ENCODE results near the gene CERS4. TPM values are rescaled to one million over a fixed set of nuclear protein-coding genes. Genes with fewer than 3 reads are reported as not detected.
"Not testable (repeated sequence)": the region's sequence is repeated elsewhere in the genome, so short reads cannot be mapped to it uniquely, and the experiment has no call there.

The CERS4 gene
- total and polyA plus RNA-seq, 2 experiments from 2014 or later = 82.6 to 86.0 TPM

DNA sequence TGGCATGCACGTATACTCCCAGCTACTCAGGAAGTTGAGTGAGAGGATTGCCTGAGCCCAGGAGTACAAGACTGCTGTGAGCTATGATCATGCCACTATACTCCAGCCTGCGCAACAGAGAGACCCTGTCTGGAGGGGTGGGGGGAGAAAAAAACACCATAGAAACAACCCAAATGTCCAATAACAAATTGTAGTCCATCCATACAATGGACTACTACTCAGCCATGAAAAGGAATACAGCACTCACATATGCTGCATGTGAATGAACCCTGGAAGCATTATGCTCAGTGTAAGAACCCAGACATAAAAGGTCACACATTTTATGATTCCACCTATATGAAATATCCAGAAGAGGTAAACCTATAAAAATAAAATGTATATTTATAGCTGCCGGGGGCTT is 56.7 kb downstream of the CERS4 start:
- no peaks in the 10 kb centered on the region for H4K20me1 ChIP-seq (ENCODE audit: insufficient read depth, poor library complexity, severe bottlenecking)
- 89% methylated on average over 3 of the region's 3 CpGs for WGBS (ENCODE audit: low lambda C conversion rate, missing lambda C conversion rate)
- no peak overlapping the region for H3K4me2 ChIP-seq
- H3K9me2 ChIP-seq (replicated peaks; ENCODE audit: insufficient read depth) = no peaks in the 10 kb centered on the region
- H3K27me3 ChIP-seq = no peaks in the 10 kb centered on the region
- TF ChIP-seq, protein P1, sequence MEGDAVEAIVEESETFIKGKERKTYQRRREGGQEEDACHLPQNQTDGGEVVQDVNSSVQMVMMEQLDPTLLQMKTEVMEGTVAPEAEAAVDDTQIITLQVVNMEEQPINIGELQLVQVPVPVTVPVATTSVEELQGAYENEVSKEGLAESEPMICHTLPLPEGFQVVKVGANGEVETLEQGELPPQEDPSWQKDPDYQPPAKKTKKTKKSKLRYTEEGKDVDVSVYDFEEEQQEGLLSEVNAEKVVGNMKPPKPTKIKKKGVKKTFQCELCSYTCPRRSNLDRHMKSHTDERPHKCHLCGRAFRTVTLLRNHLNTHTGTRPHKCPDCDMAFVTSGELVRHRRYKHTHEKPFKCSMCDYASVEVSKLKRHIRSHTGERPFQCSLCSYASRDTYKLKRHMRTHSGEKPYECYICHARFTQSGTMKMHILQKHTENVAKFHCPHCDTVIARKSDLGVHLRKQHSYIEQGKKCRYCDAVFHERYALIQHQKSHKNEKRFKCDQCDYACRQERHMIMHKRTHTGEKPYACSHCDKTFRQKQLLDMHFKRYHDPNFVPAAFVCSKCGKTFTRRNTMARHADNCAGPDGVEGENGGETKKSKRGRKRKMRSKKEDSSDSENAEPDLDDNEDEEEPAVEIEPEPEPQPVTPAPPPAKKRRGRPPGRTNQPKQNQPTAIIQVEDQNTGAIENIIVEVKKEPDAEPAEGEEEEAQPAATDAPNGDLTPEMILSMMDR (IDR thresholded peaks at IDR 0.05; ENCODE audit: poor library complexity) = no peak
- no peak for TF ChIP-seq EZH2phosphoT487 (IDR thresholded peaks at IDR 0.05; ENCODE audit: low read depth, severe bottlenecking, unreplicated experiment)
- H3K9me3 ChIP-seq (ENCODE audit: low read depth) = no peaks in the 10 kb centered on the region
- no peak overlapping the region for H3K4me3 ChIP-seq
- no peak overlapping the region for H2AFZ ChIP-seq
- no peak overlapping the region for H3K27ac ChIP-seq
- H3K4me1 ChIP-seq (ENCODE audit: insufficient read depth) = no peaks in the 10 kb centered on the region
- no peaks in the 10 kb centered on the region for H3K79me2 ChIP-seq
- DNase-seq (ENCODE audit: low spot score) = no peak
- no peaks in the 10 kb centered on the region for H3K36me3 ChIP-seq (replicated peaks; ENCODE audit: insufficient read depth, low read depth)

DNA sequence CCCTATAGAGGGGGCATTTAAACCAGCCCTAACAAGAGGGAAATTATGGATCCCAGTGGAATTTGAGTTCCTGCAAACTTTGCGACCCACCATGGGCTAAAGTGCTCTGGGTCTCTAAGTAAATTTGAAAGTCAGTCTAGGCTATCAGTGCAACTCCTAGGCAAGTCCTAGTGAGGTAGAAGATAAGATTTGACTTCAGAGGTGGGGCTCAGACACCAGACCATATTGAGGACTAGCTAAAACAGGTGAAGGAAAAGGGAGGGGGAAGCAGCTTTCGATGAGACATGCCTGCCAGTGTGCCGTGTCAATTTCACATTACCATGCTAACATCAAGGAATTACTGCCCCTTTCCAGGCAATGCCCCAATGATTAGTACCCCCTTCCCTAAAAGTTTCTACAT is 60.6 kb downstream of the CERS4 start:
- DNase-seq (ENCODE audit: low spot score) = no peak
- Histone ChIP-seq H3K27me3 (no peaks in the 10 kb centered on the region), H3K4me1 (ENCODE audit: insufficient read depth) (no peaks in the 10 kb centered on the region), H3K4me3 (no peak overlapping the region), H2AFZ (no peak overlapping the region), H3K9me3 (ENCODE audit: low read depth) (no peaks in the 10 kb centered on the region), H3K9me2 (replicated peaks; ENCODE audit: insufficient read depth) (no peaks in the 10 kb centered on the region), H4K20me1 (ENCODE audit: insufficient read depth, poor library complexity, severe bottlenecking) (no peaks in the 10 kb centered on the region), H3K36me3 (replicated peaks; ENCODE audit: insufficient read depth, low read depth) (no peaks in the 10 kb centered on the region), H3K4me2 (no peak overlapping the region), H3K27ac (no peak overlapping the region), H3K79me2 (no peaks in the 10 kb centered on the region)
- WGBS (ENCODE audit: low lambda C conversion rate, missing lambda C conversion rate) = 75% methylated on average over 3 of the region's 3 CpGs
- TF ChIP-seq EZH2 (IDR thresholded peaks at IDR 0.05; ENCODE audit: borderline replicate concordance) (no peak), EZH2phosphoT487 (IDR thresholded peaks at IDR 0.05; ENCODE audit: low read depth, severe bottlenecking, unreplicated experiment) (no peak)
- TF ChIP-seq, protein P1 (IDR thresholded peaks at IDR 0.05; ENCODE audit: poor library complexity) = no peak

DNA sequence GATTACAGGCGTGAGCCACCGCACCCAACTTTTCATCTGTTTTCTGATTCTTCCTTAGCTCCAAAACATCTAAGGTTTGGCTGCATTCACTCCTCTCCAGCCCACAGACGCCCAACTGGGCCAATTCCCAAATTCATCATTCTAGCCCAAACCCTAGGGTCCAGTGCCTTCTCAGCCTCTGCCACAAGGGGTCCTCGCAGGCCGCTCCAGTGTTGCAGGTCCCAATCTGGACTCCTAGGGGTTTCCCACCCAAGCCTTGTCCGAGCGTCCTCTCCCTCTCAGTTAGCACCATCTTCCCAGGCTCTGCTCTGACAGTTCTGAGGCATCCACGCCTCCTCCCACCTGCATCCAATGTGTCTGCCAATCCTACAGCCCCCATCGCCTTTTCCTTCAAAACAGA is 67.3 kb downstream of the CERS4 start:
- H3K4me3 ChIP-seq; DNase-seq (ENCODE audit: low spot score): not testable (repeated sequence)

DNA sequence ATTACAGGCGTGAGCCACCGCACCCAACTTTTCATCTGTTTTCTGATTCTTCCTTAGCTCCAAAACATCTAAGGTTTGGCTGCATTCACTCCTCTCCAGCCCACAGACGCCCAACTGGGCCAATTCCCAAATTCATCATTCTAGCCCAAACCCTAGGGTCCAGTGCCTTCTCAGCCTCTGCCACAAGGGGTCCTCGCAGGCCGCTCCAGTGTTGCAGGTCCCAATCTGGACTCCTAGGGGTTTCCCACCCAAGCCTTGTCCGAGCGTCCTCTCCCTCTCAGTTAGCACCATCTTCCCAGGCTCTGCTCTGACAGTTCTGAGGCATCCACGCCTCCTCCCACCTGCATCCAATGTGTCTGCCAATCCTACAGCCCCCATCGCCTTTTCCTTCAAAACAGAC is 82.2 kb downstream of the CERS4 start:
- not testable (repeated sequence) for H3K4me2 ChIP-seq; H3K4me3 ChIP-seq; H3K4me1 ChIP-seq (ENCODE audit: insufficient read depth); H2AFZ ChIP-seq; H4K20me1 ChIP-seq (ENCODE audit: insufficient read depth, poor library complexity, severe bottlenecking); H3K9me3 ChIP-seq (ENCODE audit: low read depth); H3K36me3 ChIP-seq (replicated peaks; ENCODE audit: insufficient read depth, low read depth); DNase-seq (ENCODE audit: low spot score); H3K27ac ChIP-seq; H3K9me2 ChIP-seq (replicated peaks; ENCODE audit: insufficient read depth); H3K27me3 ChIP-seq; H3K79me2 ChIP-seq
- no CpG with 5 or more reads among the region's 9 CpGs for WGBS (ENCODE audit: low lambda C conversion rate, missing lambda C conversion rate)

More for the DNA sequence above, 67.3 kb downstream of the CERS4 start:
- H3K9me2 ChIP-seq (replicated peaks; ENCODE audit: insufficient read depth); H4K20me1 ChIP-seq (ENCODE audit: insufficient read depth, poor library complexity, severe bottlenecking); H3K36me3 ChIP-seq (replicated peaks; ENCODE audit: insufficient read depth, low read depth); H2AFZ ChIP-seq; H3K27ac ChIP-seq; H3K9me3 ChIP-seq (ENCODE audit: low read depth); H3K27me3 ChIP-seq; H3K79me2 ChIP-seq; H3K4me2 ChIP-seq; H3K4me1 ChIP-seq (ENCODE audit: insufficient read depth): not testable (repeated sequence)
- WGBS (ENCODE audit: low lambda C conversion rate, missing lambda C conversion rate) = no CpG with 5 or more reads among the region's 9 CpGs

- WGBS (ENCODE audit: low lambda C conversion rate, missing lambda C conversion rate) = 89% methylated on average over 11 of the region's 11 CpGs
- no peak for DNase-seq (ENCODE audit: low spot score)
- TF ChIP-seq EZH2 (IDR thresholded peaks at IDR 0.05; ENCODE audit: borderline replicate concordance) (no peak), EZH2phosphoT487 (IDR thresholded peaks at IDR 0.05; ENCODE audit: low read depth, severe bottlenecking, unreplicated experiment) (no peak)
- TF ChIP-seq, protein P1 (IDR thresholded peaks at IDR 0.05; ENCODE audit: poor library complexity) = no peak
Measured at GRCh38 chr19:8302357-8302691, 93.2 kb downstream of the CERS4 start.

More at GRCh38 chr19:8302357-8302691, 93.2 kb downstream of the CERS4 start:
- no peaks in the 10 kb centered on the region for H3K9me2 ChIP-seq (replicated peaks; ENCODE audit: insufficient read depth)
- no peak overlapping the region for H3K27ac ChIP-seq
- peaks cover 3% of the 10 kb centered on the region for H3K79me2 ChIP-seq
- no peak overlapping the region for H2AFZ ChIP-seq
- H3K4me1 ChIP-seq (ENCODE audit: insufficient read depth) = peaks cover 3% of the 10 kb centered on the region
- H3K27me3 ChIP-seq = no peaks in the 10 kb centered on the region
- H3K4me3 ChIP-seq = no peak overlapping the region
- no peaks in the 10 kb centered on the region for H3K9me3 ChIP-seq (ENCODE audit: low read depth)
- no peaks in the 10 kb centered on the region for H4K20me1 ChIP-seq (ENCODE audit: insufficient read depth, poor library complexity, severe bottlenecking)
- H3K36me3 ChIP-seq (replicated peaks; ENCODE audit: insufficient read depth, low read depth) = no peaks in the 10 kb centered on the region
- no peak overlapping the region for H3K4me2 ChIP-seq
